Lower lobe of right lung (tissue), 2 donors: ENCODE data around the gene TNS4. TPM values are rescaled to one million over a fixed set of nuclear protein-coding genes. Genes with fewer than 3 reads are reported as not detected.

Experiments
- ATAC-seq, 2 donors: fragments of 200-7000 bp; cut with Tn5 transposase; one replicate each; pipeline ENCODE4 v1.9.1; 2020 to 2022; ENCODE audit warnings: mild to moderate bottlenecking in 2 of 2, moderate library complexity in 2 of 2
- DNase-seq: peaks from one replicate; pipeline ENCODE4 v3.0.0-alpha.2; 2020
- H3K27ac ChIP-seq: fragments of 200-600 bp; one replicate; pipeline ENCODE4 v1.8.0; 2022
- H3K27me3 ChIP-seq: fragments of 200-600 bp; one replicate; pipeline ENCODE4 v1.8.0; 2022; ENCODE audit warnings: low read depth
- H3K36me3 ChIP-seq: fragments of 200-600 bp; one replicate; pipeline ENCODE4 v1.8.0; 2022; ENCODE audit warnings: mild to moderate bottlenecking
- H3K4me1 ChIP-seq: fragments of 200-600 bp; one replicate; pipeline ENCODE4 v1.8.0; 2022
- H3K4me3 ChIP-seq: fragments of 200-600 bp; one replicate; pipeline ENCODE4 v1.8.0; 2022; ENCODE audit warnings: mild to moderate bottlenecking
- H3K9me3 ChIP-seq: fragments of 200-600 bp; one replicate; pipeline ENCODE4 v1.8.0; 2022
- intact Hi-C: fragments of 100-400 bp; cut with DNase I; formaldehyde crosslinking; loops from one replicate; pipeline ENCODE4 v1.11.0; 2022
- total RNA-seq: library from RNA; stranded (reverse); fragmentation: NEBNext Ultra II Directional; extraction: Animal tissue kit (Norgen Biotek cat#: 25700); gene quantifications from one replicate; pipeline ENCODE4 v1.2.1, GENCODE V29; 2021
- TF ChIP-seq, protein P1 (sequence below): fragments of 200-600 bp; IDR thresholded peaks from one replicate; pipeline ENCODE4 v1.8.0; 2022; ENCODE audit warnings: antibody characterized with exemption, mild to moderate bottlenecking
- donor health status: DM: no; HTN: yes; CAD: no; lungs with severe emphysema.

The TNS4 gene
- total RNA-seq, 1 donor from 2014 or later, result 0.68 TPM

DNA sequence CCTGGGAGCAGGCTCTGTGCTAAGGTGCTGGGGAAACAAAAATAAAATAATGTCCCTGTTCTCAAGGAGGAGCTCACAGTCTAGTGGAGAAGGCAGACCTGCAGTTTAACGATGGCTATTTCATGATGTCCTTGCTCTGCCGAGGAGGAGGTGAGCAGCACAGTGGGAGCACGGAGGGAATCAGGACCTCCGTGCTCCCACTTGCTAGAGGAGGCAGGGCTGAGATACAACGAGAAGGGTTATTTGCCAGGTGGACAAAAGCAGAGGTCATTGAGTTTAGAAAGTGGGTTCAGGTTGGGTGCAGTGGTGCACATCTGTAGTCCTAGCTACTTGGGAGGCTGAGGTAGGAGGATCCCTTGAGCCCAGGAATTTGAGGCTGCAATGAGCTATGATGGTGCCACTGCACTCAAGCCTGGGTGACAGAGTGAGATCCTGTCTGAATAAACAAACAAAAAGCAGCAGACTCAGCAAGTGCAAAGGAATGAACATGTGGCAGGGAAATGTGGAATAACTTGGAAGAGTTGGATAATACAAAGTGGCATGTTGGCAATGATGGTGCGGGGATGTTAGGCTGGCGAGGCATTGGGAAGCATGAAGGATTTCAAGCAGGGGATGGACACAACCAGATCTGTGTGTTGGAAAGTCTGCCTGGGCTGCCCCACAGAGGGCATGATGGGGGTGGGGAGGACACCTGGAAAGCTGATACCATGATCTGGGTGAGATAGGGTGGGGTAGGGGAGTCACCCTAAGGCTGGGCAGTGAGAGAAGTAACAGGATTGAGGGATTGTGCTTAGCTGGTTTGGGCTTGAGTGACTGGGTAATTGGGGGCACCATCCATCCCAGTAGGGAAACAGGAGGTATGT, 12.8 kb upstream of the TNS4 start:
- H3K36me3 ChIP-seq, result no peaks in the 10 kb centered on the region
- intact Hi-C loops, result no loop called here
- no peaks in the 10 kb centered on the region for H3K27me3 ChIP-seq
- no peaks in the 10 kb centered on the region for H3K9me3 ChIP-seq
- peaks cover 32% of the 10 kb centered on the region for H3K4me1 ChIP-seq
- H3K4me3 ChIP-seq, result no peak overlapping the region
- no peak for DNase-seq
- no peak overlapping the region for H3K27ac ChIP-seq
- TF ChIP-seq, protein P1, sequence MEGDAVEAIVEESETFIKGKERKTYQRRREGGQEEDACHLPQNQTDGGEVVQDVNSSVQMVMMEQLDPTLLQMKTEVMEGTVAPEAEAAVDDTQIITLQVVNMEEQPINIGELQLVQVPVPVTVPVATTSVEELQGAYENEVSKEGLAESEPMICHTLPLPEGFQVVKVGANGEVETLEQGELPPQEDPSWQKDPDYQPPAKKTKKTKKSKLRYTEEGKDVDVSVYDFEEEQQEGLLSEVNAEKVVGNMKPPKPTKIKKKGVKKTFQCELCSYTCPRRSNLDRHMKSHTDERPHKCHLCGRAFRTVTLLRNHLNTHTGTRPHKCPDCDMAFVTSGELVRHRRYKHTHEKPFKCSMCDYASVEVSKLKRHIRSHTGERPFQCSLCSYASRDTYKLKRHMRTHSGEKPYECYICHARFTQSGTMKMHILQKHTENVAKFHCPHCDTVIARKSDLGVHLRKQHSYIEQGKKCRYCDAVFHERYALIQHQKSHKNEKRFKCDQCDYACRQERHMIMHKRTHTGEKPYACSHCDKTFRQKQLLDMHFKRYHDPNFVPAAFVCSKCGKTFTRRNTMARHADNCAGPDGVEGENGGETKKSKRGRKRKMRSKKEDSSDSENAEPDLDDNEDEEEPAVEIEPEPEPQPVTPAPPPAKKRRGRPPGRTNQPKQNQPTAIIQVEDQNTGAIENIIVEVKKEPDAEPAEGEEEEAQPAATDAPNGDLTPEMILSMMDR, result no peak
- no peak for ATAC-seq

DNA sequence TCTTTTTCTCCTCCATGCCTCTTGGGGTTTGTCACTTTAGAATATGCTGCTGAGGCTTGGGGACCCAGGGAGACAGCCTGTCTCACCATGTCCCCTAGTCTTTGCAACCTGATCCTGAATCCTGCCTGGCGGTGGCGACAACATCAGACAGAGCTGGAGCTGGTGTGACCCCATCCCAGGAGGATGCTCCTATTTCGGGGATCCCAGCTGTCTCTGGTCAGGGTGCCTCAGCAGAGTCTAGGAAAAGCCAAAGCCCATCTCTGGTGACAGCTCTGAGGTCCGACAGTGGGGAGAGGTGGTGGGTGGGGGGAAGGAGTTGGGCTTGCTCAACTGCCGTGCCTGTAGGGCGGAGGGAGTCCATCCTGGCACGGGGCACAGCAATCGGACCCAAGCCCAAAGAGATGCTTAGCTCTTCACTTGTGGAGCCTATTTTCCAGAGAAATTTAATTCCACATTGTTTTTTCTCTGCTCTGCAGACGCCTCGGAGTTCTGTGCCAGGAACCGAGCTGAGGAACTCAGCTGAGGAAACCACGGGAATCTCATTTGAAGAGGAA, 10.3 kb upstream of the TNS4 start:
- peak in 1 of 2 donors; percentile 18 for ATAC-seq
- Histone ChIP-seq H3K4me3 (no peak overlapping the region), H3K36me3 (no peaks in the 10 kb centered on the region), H3K27me3 (no peaks in the 10 kb centered on the region), H3K4me1 (peaks cover 14% of the 10 kb centered on the region), H3K9me3 (no peaks in the 10 kb centered on the region), H3K27ac (no peak overlapping the region)
- TF ChIP-seq, protein P1, result no peak
- intact Hi-C loops, result no loop called here
- no peak for DNase-seq

DNA sequence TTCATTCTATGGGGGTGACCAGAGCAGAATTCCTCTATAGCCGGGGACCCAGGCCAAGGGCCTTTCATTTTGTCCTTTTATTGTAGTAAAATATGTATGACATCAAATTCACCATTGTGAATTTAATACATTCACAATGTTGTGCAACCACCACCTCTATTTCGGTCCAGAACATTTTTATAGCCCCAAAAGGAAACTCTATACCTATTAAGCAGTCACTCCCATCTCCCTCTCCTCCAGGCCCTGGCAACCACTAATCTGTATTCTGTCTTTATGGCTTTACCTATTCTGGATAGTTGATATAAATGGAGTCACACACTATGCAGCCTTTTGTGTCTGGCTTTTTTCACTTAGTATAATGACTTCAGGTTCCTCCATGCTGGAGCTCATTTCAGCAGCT, 9.7 kb upstream of the TNS4 start:
- Histone ChIP-seq H3K9me3 (no peaks in the 10 kb centered on the region), H3K27ac (no peak overlapping the region), H3K36me3 (no peaks in the 10 kb centered on the region), H3K4me3 (no peak overlapping the region), H3K27me3 (no peaks in the 10 kb centered on the region), H3K4me1 (peaks cover 8% of the 10 kb centered on the region)
- intact Hi-C loops, result no loop called here
- DNase-seq (no peak), ATAC-seq (no peak)
- TF ChIP-seq, protein P1, result no peak

DNA sequence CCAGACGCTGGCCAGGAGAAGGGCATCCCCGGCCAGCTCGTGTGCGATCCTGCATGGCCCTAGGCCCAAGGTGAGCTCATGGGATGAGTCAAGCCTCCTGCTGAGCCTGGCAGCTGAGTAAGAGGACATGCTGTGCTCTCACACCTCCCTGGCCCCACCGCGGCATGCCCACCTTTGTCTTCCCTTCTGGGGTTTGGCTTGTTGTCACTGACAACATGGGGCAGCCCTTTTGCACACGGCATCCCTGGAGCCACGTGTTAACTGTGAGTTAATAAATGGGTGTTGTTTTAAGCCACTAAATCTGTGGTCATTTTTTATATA, 8.9 kb upstream of the TNS4 start:
- intact Hi-C loops, result no loop called here
- no peaks in the 10 kb centered on the region for H3K27me3 ChIP-seq
- H3K36me3 ChIP-seq, result no peaks in the 10 kb centered on the region
- peaks cover 2% of the 10 kb centered on the region for H3K4me1 ChIP-seq
- no peak overlapping the region for H3K27ac ChIP-seq
- no peaks in the 10 kb centered on the region for H3K9me3 ChIP-seq
- TF ChIP-seq, protein P1, result no peak
- no peak overlapping the region for H3K4me3 ChIP-seq
- ATAC-seq, result no peak
- no peak for DNase-seq

DNA sequence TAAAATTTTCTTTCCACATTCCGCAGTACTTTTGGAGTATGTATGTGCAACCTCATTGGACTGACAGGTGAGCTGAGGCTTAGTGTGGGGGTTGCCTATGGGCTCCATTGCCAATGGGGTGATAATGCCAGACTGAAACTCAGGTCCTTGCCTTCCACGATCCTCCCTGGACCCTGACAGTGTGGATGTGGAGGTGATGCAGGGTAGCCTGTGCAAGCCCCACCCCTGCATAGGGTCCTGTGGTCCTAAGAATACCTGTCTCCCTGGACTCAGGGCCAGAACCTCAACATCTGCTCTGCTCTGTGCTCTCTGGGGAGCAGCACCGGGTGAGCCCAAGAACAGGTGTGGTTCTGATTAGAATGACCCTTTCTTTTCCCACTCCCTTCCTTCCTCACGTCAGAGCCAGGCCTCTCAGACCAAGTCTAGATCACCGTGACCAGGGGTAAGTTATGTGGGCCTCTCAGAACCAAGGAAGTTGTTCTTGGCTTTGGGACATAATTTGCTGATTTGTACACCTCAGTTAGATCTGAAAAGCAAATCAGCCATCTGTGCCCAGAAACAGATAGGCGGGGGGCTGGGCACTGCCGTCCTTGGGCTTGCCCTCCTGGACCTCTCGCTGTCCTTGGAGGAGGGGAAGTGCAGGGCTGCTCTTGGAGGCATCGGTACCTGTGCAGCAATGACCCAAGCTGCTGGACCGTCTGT, 8.4 kb upstream of the TNS4 start:
- Histone ChIP-seq H3K27ac (no peak overlapping the region), H3K9me3 (no peaks in the 10 kb centered on the region), H3K36me3 (no peaks in the 10 kb centered on the region), H3K27me3 (no peaks in the 10 kb centered on the region), H3K4me1 (no peaks in the 10 kb centered on the region), H3K4me3 (no peak overlapping the region)
- ATAC-seq, result no peak
- DNase-seq, result no peak
- intact Hi-C loops, result no loop called here
- TF ChIP-seq, protein P1, result no peak
